HEK293 (cell line): ENCODE data around the gene RNF166.

Experiments used
- CTCF ChIA-PET: fragments of 350-600 bp; formaldehyde crosslinking; extraction: SDS; loops from one replicate; lab custom pipeline; 2021; ENCODE audit warnings: antibody characterized with exemption; lab: Yijun Ruan, JAX
- POLR2A ChIA-PET: fragments of 300-600 bp; formaldehyde crosslinking; extraction: SDS; loops from one replicate; lab custom pipeline; 2020; ENCODE audit warnings: antibody characterized with exemption, inconsistent platforms; lab: Yijun Ruan, JAX
- H3K27ac ChIP-seq: fragments of 200-500 bp; sonication (Bioruptor generic); 2 replicates; pipeline ENCODE4 v1.5.1; 2014; ENCODE audit warnings: low read depth, low read length, control low read depth, inconsistent platforms; ENCODE audit errors: extremely low read depth
- H3K36me3 ChIP-seq, 2 experiments: fragments of 200-500 bp in 1 of 2; sonication (Bioruptor generic) in 1 of 2; 1 replicate in 1 of 2; 2 replicates in 1 of 2; pipeline ENCODE4 v1.5.1; 2014 to 2017; ENCODE audit warnings: inconsistent platforms in 2 of 2, low read length in 2 of 2; ENCODE audit not compliant: control insufficient read depth in 2 of 2, insufficient read depth in 1 of 2
- H3K4me1 ChIP-seq: fragments of 200-500 bp; sonication (Bioruptor generic); 2 replicates; pipeline ENCODE4 v1.5.1; 2014; ENCODE audit warnings: mild to moderate bottlenecking, low read length, inconsistent platforms; ENCODE audit not compliant: control insufficient read depth, insufficient read depth
- H3K4me3 ChIP-seq: 2 replicates; pipeline ENCODE4 v1.5.1; 2011; ENCODE audit warnings: low read depth, mild to moderate bottlenecking, control low read depth, low read length, moderate library complexity
- H3K9me3 ChIP-seq: fragments of 200-500 bp; sonication (Bioruptor generic); 2 replicates; pipeline ENCODE4 v1.5.1; 2014; ENCODE audit warnings: low read depth, low read length, inconsistent platforms; ENCODE audit not compliant: control insufficient read depth, insufficient read depth
- GLIS1 ChIP-seq: fragments of 450-650 bp; formaldehyde crosslinking; IDR thresholded peaks from 2 replicates; pipeline ENCODE4 v1.5.1; 2016; ENCODE audit warnings: missing biosample characterization, missing genetic modification characterization
- ZIC2 ChIP-seq: fragments of 450-650 bp; formaldehyde crosslinking; IDR thresholded peaks from 2 replicates; pipeline ENCODE4 v1.5.1; 2016; ENCODE audit warnings: missing biosample characterization, missing genetic modification characterization
- ZNF10 ChIP-seq: fragments of 450-650 bp; formaldehyde crosslinking; IDR thresholded peaks from 2 replicates; pipeline ENCODE4 v1.5.1; 2017; ENCODE audit warnings: missing biosample characterization, missing genetic modification characterization
- ZNF121 ChIP-seq: fragments of 450-650 bp; formaldehyde crosslinking; IDR thresholded peaks from 2 replicates; pipeline ENCODE4 v1.5.1; 2016; ENCODE audit warnings: missing biosample characterization, missing genetic modification characterization
- ZNF248 ChIP-seq: fragments of 450-650 bp; formaldehyde crosslinking; IDR thresholded peaks from 2 replicates; pipeline ENCODE4 v1.5.1; 2017; ENCODE audit warnings: missing biosample characterization, missing genetic modification characterization
- ZNF514 ChIP-seq: fragments of 450-650 bp; formaldehyde crosslinking; IDR thresholded peaks from 2 replicates; pipeline ENCODE4 v1.5.1; 2016; ENCODE audit warnings: missing biosample characterization, missing genetic modification characterization
- ZNF561 ChIP-seq: fragments of 450-650 bp; IDR thresholded peaks from 2 replicates; pipeline ENCODE4 v1.5.1; 2018; ENCODE audit warnings: missing biosample characterization, missing genetic modification characterization, borderline replicate concordance
- TF ChIP-seq, protein P1 (sequence below): fragments of 450-650 bp; formaldehyde crosslinking; IDR thresholded peaks from 2 replicates; pipeline ENCODE4 v1.5.1; 2016; ENCODE audit warnings: missing biosample characterization, missing genetic modification characterization
- TF ChIP-seq, protein P2 (sequence below): fragments of 450-650 bp; formaldehyde crosslinking; IDR thresholded peaks from 2 replicates; pipeline ENCODE4 v1.5.1; 2016; ENCODE audit warnings: missing biosample characterization, missing genetic modification characterization
- TF ChIP-seq, protein P3 (sequence below): fragments of 450-650 bp; formaldehyde crosslinking; IDR thresholded peaks from 2 replicates; pipeline ENCODE4 v1.5.1; 2016; ENCODE audit warnings: missing biosample characterization, missing genetic modification characterization
- TF ChIP-seq, protein P4 (sequence below): fragments of 450-650 bp; formaldehyde crosslinking; IDR thresholded peaks from 2 replicates; pipeline ENCODE4 v1.5.1; 2016; ENCODE audit warnings: missing biosample characterization, missing genetic modification characterization

RNF166 gene

DNA sequence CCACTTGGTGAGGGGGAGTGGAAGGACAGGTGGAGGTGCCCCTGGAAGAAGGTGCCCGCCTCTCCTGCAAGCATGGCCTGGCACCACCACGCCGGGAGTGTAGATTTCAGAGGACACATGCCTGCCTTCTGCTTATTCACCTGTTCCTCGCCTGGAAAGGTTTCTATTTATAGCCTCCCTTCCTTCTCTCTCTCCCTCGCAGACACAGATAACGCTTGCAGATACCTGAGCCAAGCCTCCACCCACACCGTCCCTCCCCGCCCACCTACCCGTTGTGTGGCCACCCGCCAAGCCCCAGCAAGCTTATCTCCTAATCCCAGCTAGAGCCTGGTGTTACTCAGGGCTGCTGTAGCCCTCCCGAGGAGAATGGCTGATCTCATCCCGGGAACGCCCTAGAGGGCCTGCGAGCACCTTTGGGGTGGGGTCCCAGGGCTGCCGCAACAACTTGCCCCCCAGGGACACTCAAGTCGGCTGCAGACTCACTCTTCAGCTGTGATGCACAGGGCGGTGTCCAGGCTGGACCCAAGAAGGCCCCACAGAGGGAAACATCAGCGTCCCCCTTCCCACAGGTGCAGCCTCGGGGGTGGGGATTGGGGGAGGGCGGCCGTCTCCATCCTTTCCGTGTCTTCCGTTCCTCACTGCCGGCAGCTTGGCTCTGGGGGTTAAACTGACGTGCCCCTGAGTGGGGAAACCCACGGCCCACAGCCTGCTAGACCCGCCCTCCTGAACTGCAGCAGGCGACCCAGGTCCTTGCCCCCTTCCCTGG is 18.0 kb downstream of the RNF166 start (continued):
- TF ChIP-seq, protein P1, sequence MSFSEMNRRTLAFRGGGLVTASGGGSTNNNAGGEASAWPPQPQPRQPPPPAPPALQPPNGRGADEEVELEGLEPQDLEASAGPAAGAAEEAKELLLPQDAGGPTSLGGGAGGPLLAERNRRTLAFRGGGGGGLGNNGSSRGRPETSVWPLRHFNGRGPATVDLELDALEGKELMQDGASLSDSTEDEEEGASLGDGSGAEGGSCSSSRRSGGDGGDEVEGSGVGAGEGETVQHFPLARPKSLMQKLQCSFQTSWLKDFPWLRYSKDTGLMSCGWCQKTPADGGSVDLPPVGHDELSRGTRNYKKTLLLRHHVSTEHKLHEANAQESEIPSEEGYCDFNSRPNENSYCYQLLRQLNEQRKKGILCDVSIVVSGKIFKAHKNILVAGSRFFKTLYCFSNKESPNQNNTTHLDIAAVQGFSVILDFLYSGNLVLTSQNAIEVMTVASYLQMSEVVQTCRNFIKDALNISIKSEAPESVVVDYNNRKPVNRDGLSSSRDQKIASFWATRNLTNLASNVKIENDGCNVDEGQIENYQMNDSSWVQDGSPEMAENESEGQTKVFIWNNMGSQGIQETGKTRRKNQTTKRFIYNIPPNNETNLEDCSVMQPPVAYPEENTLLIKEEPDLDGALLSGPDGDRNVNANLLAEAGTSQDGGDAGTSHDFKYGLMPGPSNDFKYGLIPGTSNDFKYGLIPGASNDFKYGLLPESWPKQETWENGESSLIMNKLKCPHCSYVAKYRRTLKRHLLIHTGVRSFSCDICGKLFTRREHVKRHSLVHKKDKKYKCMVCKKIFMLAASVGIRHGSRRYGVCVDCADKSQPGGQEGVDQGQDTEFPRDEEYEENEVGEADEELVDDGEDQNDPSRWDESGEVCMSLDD (tag by site-specific recombination) = no peak
- TF ChIP-seq, protein P2, sequence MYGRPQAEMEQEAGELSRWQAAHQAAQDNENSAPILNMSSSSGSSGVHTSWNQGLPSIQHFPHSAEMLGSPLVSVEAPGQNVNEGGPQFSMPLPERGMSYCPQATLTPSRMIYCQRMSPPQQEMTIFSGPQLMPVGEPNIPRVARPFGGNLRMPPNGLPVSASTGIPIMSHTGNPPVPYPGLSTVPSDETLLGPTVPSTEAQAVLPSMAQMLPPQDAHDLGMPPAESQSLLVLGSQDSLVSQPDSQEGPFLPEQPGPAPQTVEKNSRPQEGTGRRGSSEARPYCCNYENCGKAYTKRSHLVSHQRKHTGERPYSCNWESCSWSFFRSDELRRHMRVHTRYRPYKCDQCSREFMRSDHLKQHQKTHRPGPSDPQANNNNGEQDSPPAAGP = peak; percentile 85; the same call in 1 of the 2 replicates
- TF ChIP-seq ZNF248 (tag by site-specific recombination) = no peak
- TF ChIP-seq ZNF561 (tag by site-specific recombination) = no peak
- no peak for TF ChIP-seq ZNF514

DNA sequence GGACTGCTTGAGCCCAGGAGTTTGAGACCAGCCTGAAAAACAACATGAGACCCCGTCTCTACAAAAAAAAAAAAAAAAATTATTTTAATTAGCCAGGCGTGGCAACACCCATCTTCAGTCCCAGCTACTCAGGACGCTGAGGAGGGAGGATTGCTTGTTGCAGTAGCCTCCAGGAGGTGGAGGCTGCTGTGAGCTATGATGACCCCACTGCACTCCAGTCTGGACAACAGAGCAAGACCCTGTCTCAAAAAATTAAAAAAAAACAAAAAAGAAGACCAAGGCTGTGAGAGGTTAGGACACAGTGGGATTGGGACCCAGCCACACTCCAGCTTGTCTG is 18.6 kb downstream of the RNF166 start:
- no peak overlapping the region for H3K27ac ChIP-seq
- ChIA-PET CTCF (interaction anchor here (0.6 to 1.5 kb wide), 6 partner anchors 12 to 838 kb away, joined by 3 to 9 read pairs (median 3); no protein-coding TSS in a partner anchor), POLR2A (interaction anchor here (0.6 to 1.4 kb wide), 4 partner anchors 25 to 270 kb away, joined by 3 to 7 read pairs (median 4); partner anchors contain the start of gene MVD)
- TF ChIP-seq, protein P3, sequence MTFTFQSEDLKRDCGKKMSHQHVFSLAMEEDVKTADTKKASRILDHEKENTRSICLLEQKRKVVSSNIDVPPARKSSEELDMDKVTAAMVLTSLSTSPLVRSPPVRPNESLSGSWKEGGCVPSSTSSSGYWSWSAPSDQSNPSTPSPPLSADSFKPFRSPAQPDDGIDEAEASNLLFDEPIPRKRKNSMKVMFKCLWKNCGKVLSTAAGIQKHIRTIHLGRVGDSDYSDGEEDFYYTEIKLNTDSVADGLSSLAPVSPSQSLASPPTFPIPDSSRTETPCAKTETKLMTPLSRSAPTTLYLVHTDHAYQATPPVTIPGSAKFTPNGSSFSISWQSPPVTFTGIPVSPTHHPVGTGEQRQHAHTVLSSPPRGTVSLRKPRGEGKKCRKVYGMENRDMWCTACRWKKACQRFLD (tag by site-specific recombination) = no peak
- TF ChIP-seq ZNF121 = peak; percentile 97
- H3K4me3 ChIP-seq = no peak overlapping the region
- H3K4me1 ChIP-seq = peaks cover 9% of the 10 kb centered on the region; the same call in 1 of the 2 replicates
- no peaks in the 10 kb centered on the region for H3K36me3 ChIP-seq
- no peaks in the 10 kb centered on the region for H3K9me3 ChIP-seq

DNA sequence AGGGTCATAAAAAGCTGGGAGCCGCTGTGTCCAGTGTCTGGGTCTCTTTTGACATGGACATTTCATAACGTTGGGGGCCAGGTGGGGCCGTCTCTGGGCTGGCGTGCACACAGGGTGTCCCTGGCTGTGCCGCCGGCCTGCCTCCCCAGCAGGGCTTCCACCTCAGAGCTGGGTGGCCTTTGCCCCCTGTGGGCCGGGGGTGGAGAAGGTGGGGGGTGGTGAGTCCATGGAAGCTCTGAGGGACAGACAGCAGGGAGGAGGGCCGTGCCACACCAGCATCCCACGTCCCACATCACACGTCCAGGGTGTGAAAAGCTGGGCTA is 19.0 kb downstream of the RNF166 start:
- TF ChIP-seq GLIS1 (tag by site-specific recombination) (peak; percentile 47; the same call in 1 of the 2 replicates), ZNF10 (tag by site-specific recombination) (peak; percentile 49; the same call in 1 of the 2 replicates), ZIC2 (tag by site-specific recombination) (peak; percentile 41)
- TF ChIP-seq, protein P4, sequence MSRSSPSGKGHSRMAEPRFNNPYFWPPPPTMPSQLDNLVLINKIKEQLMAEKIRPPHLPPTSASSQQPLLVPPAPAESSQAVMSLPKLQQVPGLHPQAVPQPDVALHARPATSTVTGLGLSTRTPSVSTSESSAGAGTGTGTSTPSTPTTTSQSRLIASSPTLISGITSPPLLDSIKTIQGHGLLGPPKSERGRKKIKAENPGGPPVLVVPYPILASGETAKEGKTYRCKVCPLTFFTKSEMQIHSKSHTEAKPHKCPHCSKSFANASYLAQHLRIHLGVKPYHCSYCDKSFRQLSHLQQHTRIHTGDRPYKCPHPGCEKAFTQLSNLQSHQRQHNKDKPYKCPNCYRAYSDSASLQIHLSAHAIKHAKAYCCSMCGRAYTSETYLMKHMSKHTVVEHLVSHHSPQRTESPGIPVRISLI (tag by site-specific recombination) = no peak
- TF ChIP-seq, all 188 proteins: peak for 3
- CTCF ChIA-PET = interaction anchor here (0.7 to 1.5 kb wide), 5 partner anchors 13 to 50 kb away, joined by 3 to 9 read pairs (median 3); no protein-coding TSS in a partner anchor
- no peaks in the 10 kb centered on the region for H3K9me3 ChIP-seq
- POLR2A ChIA-PET = interaction anchor here (0.6 to 1.4 kb wide), 3 partner anchors 24 to 930 kb away, joined by 3 to 7 read pairs (median 3); partner anchors contain the start of gene MVD
- no peak overlapping the region for H3K27ac ChIP-seq
- no peaks in the 10 kb centered on the region for H3K36me3 ChIP-seq
- no peak overlapping the region for H3K4me3 ChIP-seq
- H3K4me1 ChIP-seq = peaks cover 9% of the 10 kb centered on the region; the same call in 1 of the 2 replicates
